Memory B cell (primary cell): ENCODE measurements around the gene FOXP1.

ENCODE experiments used
- ATAC-seq: fragments of 150-1000 bp; cut with Tn5 transposase; 2 replicates; pipeline ENCODE4 v1.10.0; 2021; ENCODE audit warnings: low read depth, mild to moderate bottlenecking, moderate library complexity
- DNase-seq, 2 donors: peaks; one replicate each; pipeline ENCODE4 v3.0.0; 2022; ENCODE audit warnings: low spot score in 2 of 2
- H3K27ac Mint-ChIP-seq: one replicate; pipeline ENCODE4 v1.8.0; 2022; ENCODE audit warnings: mild to moderate bottlenecking, moderate library complexity, mixed read lengths
- H3K27me3 Mint-ChIP-seq: one replicate; pipeline ENCODE4 v1.8.0; 2022; ENCODE audit warnings: mixed read lengths
- H3K36me3 Mint-ChIP-seq: one replicate; pipeline ENCODE4 v1.8.0; 2022; ENCODE audit warnings: mild to moderate bottlenecking, mixed read lengths
- H3K4me1 Mint-ChIP-seq: one replicate; pipeline ENCODE4 v1.8.0; 2022; ENCODE audit warnings: mixed read lengths
- H3K4me3 Mint-ChIP-seq: one replicate; pipeline ENCODE4 v1.8.0; 2022; ENCODE audit warnings: mild to moderate bottlenecking, moderate library complexity, mixed read lengths
- H3K9me3 Mint-ChIP-seq: one replicate; pipeline ENCODE4 v1.8.0; 2022; ENCODE audit warnings: mixed read lengths

Gene FOXP1

DNA sequence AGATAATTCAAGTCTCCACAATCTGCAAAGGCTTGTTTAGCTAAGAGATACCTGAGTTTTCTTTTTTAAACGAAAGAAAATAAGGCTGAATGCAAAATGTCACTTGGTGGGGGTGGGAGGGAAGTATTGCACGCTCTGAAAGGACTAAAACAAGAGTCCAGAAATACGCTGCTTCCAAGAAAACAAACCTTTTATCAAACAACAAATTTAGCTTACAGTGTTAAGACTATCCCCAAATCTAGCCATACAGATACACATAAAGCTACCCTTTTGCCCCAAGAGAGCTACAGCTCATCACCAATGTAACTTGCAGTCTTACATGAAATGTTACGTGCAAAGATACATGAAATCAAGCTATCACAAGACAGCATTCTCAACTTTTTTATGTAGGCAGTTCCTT lies 522.5 kb downstream of the FOXP1 start:
- H3K4me1 Mint-ChIP-seq: peaks cover 35% of the 10 kb centered on the region
- ATAC-seq: no peak
- no peaks in the 10 kb centered on the region for H3K36me3 Mint-ChIP-seq
- no peak overlapping the region for H3K27ac Mint-ChIP-seq
- no peak for DNase-seq
- no peaks in the 10 kb centered on the region for H3K27me3 Mint-ChIP-seq
- peak overlapping the region; percentile 37 for H3K4me3 Mint-ChIP-seq
- H3K9me3 Mint-ChIP-seq: no peaks in the 10 kb centered on the region

DNA sequence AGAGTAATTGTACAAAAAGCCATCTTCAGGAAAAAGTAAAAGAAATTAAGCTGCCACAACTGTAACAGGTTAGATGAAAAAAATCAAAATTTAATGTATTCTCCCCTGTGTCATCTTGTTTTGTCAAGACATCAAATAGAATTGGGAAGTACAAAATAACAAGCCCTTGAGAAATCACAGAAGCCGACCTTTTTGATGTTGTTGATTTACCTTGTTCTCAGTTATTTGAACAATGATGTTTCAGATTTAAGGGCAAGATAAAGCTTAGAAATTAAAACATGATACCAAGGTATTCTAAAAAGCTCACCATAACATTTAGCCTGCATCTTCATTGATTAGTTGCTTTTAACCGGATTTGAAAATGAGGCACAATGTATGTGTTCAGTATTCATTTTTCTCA lies 523.0 kb downstream of the FOXP1 start:
- ATAC-seq (no peak), DNase-seq (no peak)
- Mint-ChIP-seq H3K27me3 (no peaks in the 10 kb centered on the region), H3K27ac (no peak overlapping the region), H3K36me3 (peaks cover 1% of the 10 kb centered on the region), H3K4me1 (peaks cover 35% of the 10 kb centered on the region), H3K4me3 (no peak overlapping the region), H3K9me3 (no peaks in the 10 kb centered on the region)

GRCh38 chr3:71057526-71057894 lies 526.0 kb downstream of the FOXP1 start:
- Mint-ChIP-seq H3K9me3 (no peaks in the 10 kb centered on the region), H3K36me3 (peaks cover 22% of the 10 kb centered on the region), H3K27ac (peak overlapping the region; percentile 35), H3K4me3 (peak overlapping the region; percentile 37), H3K4me1 (peaks cover 54% of the 10 kb centered on the region), H3K27me3 (no peaks in the 10 kb centered on the region)
- DNase-seq: no peak
- ATAC-seq: no peak

DNA sequence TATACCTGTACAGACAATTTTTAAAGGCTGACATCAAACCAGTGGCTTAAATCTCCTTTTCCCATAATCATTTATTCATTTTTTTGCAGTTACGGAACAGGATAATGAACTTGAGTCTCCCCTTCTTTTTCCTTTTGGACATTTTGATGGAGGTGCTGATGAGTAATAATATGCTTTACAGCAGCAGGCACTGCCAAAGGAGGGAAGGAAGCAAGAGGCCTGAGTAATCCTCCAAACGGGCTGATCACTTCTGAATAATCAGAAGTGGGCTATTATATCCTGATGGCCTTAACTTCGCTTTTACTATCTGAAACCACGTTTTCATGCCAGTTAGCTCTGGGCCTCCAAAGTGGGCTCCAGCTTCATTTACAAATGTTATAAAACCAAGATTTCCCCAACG lies 527.2 kb downstream of the FOXP1 start:
- H3K4me1 Mint-ChIP-seq: peaks cover 51% of the 10 kb centered on the region
- ATAC-seq (no peak), DNase-seq (no peak)
- H3K27ac Mint-ChIP-seq: peak overlapping the region; percentile 53
- no peaks in the 10 kb centered on the region for H3K9me3 Mint-ChIP-seq
- H3K36me3 Mint-ChIP-seq: peaks cover 28% of the 10 kb centered on the region
- no peaks in the 10 kb centered on the region for H3K27me3 Mint-ChIP-seq
- no peak overlapping the region for H3K4me3 Mint-ChIP-seq

- peaks cover 52% of the 10 kb centered on the region for H3K4me1 Mint-ChIP-seq
- peaks cover 33% of the 10 kb centered on the region for H3K36me3 Mint-ChIP-seq
- ATAC-seq: no peak
- no peaks in the 10 kb centered on the region for H3K27me3 Mint-ChIP-seq
- peak overlapping the region; percentile 53 for H3K27ac Mint-ChIP-seq
- no peaks in the 10 kb centered on the region for H3K9me3 Mint-ChIP-seq
- DNase-seq: no peak
- H3K4me3 Mint-ChIP-seq: no peak overlapping the region
These were observed 528.1 kb downstream of the FOXP1 start for GRCh38 chr3:71055257-71056001.

DNA sequence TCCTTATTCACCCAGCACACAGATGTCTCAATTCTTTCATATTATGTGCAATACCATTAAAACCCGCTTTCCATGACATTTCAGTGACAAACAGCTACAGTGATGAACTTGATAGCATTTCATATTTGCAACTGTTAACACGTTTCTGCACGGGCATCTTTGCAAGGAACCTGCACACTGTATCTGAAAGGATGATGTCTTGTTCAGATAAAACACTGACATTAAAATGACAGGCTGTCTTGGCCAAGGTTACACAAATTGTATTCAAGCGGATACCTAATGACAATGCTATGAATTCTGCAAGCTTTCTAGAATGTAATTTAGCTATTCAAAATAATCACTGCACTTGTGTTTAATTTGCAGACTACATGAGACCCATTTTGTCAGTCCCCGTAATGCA lies 529.2 kb downstream of the FOXP1 start:
- peaks cover 37% of the 10 kb centered on the region for H3K36me3 Mint-ChIP-seq
- ATAC-seq (no peak), DNase-seq (no peak)
- H3K4me3 Mint-ChIP-seq: no peak overlapping the region
- no peaks in the 10 kb centered on the region for H3K27me3 Mint-ChIP-seq
- H3K27ac Mint-ChIP-seq: peak overlapping the region; percentile 80
- H3K9me3 Mint-ChIP-seq: no peaks in the 10 kb centered on the region
- H3K4me1 Mint-ChIP-seq: peaks cover 55% of the 10 kb centered on the region

DNA sequence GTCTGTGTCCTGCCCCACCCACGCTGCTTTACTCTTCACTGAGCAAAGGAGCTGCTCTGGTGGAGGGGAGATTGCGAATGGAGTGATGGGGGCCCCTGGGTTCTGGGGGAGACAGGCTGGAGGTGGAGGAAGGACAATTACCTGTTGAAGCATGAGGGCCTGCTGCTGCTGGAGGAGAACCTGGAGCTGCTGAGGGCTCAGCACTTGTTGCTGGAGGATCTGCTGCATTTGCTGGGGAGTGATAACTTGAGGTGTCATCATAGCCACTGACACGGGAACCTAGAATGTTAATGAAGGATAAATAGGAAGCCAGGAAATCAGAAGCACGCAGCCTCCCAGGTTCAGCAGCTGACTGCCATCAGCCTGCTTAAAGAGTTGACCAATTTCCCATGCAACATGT lies 530.0 kb downstream of the FOXP1 start:
- DNase-seq: no peak
- Mint-ChIP-seq H3K36me3 (peaks cover 44% of the 10 kb centered on the region), H3K27me3 (no peaks in the 10 kb centered on the region), H3K9me3 (no peaks in the 10 kb centered on the region), H3K27ac (peak overlapping the region; percentile 80), H3K4me3 (no peak overlapping the region), H3K4me1 (peaks cover 60% of the 10 kb centered on the region)
- no peak for ATAC-seq

DNA sequence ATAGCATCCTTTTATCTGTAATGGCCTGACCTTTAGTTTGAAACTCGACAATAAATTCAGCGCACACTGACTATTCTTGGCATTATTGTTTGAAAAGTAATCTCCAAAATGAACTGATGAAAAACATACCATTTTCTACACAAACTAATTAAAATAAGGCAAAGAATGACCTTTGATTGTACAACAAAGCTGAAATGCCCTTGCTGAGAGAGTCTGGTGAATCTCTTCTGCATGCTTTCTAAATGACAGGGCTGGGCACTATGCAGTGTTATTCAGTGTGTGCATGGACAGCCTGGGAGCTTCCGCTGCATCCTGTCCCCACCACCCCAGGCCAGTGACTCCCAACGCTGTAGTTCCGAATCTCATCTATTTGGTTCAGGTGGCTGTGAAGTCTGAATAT lies 530.8 kb downstream of the FOXP1 start:
- no peak for DNase-seq
- Mint-ChIP-seq H3K27ac (peak overlapping the region; percentile 80), H3K27me3 (no peaks in the 10 kb centered on the region), H3K4me3 (no peak overlapping the region), H3K36me3 (peaks cover 44% of the 10 kb centered on the region), H3K4me1 (peaks cover 57% of the 10 kb centered on the region), H3K9me3 (no peaks in the 10 kb centered on the region)
- no peak for ATAC-seq

DNA sequence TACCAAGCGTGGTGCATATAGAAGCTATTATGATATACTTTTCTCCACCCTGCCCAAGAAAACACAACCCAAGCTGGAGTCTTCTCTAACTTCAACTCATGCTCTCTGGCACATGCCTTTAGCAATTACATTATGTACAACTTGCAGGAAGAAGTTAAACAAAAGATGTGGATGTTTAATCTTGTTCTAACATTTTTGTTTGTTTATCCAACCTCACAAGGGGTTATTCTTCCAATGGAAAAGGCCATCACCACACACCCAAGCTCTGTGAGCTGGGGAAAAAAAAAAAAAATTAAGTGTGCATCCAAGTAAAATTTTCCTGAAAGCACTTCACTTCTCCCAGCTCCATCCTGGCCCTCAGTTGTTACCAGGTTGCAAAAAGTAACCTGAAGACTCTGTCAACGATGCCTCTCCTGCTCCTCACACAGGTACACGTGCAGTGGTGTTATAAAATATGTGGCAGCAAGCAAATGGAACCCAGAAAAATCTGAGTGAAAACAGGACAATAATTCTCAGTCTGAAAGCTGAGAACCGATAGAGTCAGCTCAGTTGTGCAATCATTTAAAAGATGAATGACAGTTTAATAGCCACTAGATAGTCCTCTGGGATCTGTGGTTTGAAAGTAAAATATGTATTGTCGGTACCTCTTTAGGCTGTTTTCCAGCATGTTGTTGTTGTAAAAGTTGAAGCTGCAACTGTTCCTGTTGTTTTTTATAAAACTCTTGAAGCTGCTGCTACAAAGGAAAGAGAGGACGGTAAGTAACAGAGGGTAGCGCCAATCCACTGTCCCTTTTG lies 531.4 kb downstream of the FOXP1 start:
- no peak for DNase-seq
- Mint-ChIP-seq H3K27ac (peak overlapping the region; percentile 20), H3K4me1 (peaks cover 53% of the 10 kb centered on the region), H3K9me3 (no peaks in the 10 kb centered on the region), H3K36me3 (peaks cover 44% of the 10 kb centered on the region), H3K4me3 (no peak overlapping the region), H3K27me3 (no peaks in the 10 kb centered on the region)
- ATAC-seq: no peak

GRCh38 chr3:71051259-71051595 lies 532.3 kb downstream of the FOXP1 start:
- Mint-ChIP-seq H3K27me3 (no peaks in the 10 kb centered on the region), H3K4me1 (peaks cover 59% of the 10 kb centered on the region), H3K9me3 (no peaks in the 10 kb centered on the region), H3K27ac (peak overlapping the region; percentile 95), H3K36me3 (peaks cover 48% of the 10 kb centered on the region), H3K4me3 (no peak overlapping the region)
- DNase-seq: no peak
- ATAC-seq: no peak

DNA sequence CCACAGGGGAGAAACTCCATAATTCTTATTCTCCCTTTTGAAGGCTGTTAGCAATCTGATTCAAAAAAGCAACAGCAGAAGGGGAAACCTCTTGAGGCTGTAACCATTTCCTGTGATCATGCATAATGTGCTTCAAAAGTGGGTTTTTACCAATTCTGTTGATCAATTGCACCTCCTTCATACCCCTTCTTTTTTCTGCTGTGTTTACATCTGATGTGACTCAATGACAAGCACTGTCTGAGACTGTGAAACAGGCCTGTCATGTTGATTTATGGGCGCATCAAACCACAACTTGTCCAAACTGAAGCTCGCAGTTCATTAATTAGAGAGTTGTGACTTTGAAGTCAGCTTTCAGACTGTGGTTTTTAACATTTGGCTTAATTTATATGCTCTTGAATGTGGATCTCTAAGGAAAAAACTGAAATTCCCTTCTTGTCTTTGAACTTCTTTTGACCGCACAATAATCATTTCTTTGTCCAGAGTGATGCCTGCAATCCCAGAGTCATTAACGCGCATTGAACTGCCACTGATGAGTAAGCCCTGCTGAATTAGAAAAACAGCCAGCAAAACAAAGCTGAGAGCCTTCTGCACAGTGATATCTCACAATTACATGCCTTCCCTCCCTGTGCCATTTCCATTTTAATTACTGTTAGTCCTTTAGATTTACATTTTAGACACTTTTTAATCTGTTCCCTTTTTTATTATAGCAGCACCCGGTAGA lies 532.8 kb downstream of the FOXP1 start:
- Mint-ChIP-seq H3K9me3 (no peaks in the 10 kb centered on the region), H3K36me3 (peaks cover 52% of the 10 kb centered on the region), H3K4me3 (no peak overlapping the region), H3K27me3 (no peaks in the 10 kb centered on the region), H3K27ac (peak overlapping the region; percentile 95), H3K4me1 (peaks cover 65% of the 10 kb centered on the region)
- ATAC-seq (peak; percentile 27), DNase-seq (no peak)

DNA sequence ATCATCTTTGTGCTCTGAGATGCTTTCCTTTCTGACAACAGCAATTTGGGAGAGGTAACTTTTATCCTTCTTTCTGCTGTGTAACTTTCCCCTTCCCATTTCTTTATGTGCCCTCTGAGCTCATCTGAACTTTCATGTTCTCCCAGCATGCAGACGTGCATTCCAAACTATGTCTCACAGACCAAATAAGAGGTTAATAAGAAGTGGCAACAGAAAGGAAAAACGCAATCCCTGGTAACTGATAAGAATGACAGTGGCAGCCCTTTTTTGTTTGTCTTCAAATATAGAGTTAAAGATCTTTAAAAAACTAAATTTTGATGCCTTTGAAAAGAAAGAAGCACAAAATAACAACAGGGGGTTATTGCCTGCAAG lies 533.4 kb downstream of the FOXP1 start:
- Mint-ChIP-seq H3K27me3 (no peaks in the 10 kb centered on the region), H3K9me3 (no peaks in the 10 kb centered on the region), H3K4me1 (peaks cover 67% of the 10 kb centered on the region), H3K36me3 (peaks cover 53% of the 10 kb centered on the region), H3K4me3 (no peak overlapping the region), H3K27ac (peak overlapping the region; percentile 95)
- DNase-seq (no peak), ATAC-seq (no peak)

DNA sequence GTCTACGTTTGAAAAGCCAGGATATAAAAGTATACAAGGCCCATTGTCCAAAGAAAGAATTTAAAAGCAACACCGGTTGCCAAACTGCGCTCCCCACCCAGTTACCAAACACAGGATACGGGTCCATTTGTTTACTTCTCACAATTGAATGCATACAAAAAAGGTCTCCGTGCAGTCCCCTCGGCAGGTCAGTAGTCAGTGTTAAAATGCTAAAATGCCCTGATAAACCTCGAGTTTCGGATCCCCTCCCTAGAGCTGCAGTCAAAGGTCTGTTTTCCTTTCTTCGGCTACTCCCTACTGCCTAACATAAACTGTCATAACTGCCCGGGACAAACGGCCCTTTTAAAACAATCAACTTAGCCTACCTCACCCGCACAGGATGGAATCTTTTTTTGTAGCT lies 534.6 kb downstream of the FOXP1 start:
- Mint-ChIP-seq H3K36me3 (peaks cover 48% of the 10 kb centered on the region), H3K27ac (peak overlapping the region; percentile 95), H3K27me3 (no peaks in the 10 kb centered on the region), H3K9me3 (no peaks in the 10 kb centered on the region), H3K4me3 (no peak overlapping the region), H3K4me1 (peaks cover 61% of the 10 kb centered on the region)
- DNase-seq (no peak), ATAC-seq (no peak)
